PFSK-1 (cell line): ENCODE data around the gene ARL6IP5.

Experiments used
- FOXP2 ChIP-seq: optimal IDR thresholded peaks from 2 replicates; pipeline ENCODE3; 2011; ENCODE audit warnings: borderline replicate concordance, control low read depth, inconsistent platforms; ENCODE audit not compliant: insufficient read depth; ENCODE audit errors: extremely low read length, extremely low read depth
- POLR2AphosphoS5 ChIP-seq: IDR thresholded peaks from 2 replicates; pipeline ENCODE4 v1.6.1; 2012; ENCODE audit warnings: low read depth, mild to moderate bottlenecking, control low read depth, low read length, moderate library complexity
- REST ChIP-seq, 2 experiments: IDR thresholded peaks; 2 replicates each; pipeline versions ENCODE4 v1.6.1 to v1.8.0; 2011 to 2012; ENCODE audit warnings: low read depth in 2 of 2, low read length in 2 of 2, control low read depth in 1 of 2, inconsistent platforms in 1 of 2, mild to moderate bottlenecking in 1 of 2, moderate library complexity in 1 of 2; ENCODE audit not compliant: insufficient read depth in 1 of 2
- TAF1 ChIP-seq: IDR thresholded peaks from 2 replicates; pipeline ENCODE4 v1.6.1; 2012; ENCODE audit warnings: low read length, control low read depth, borderline replicate concordance; ENCODE audit not compliant: insufficient read depth

GRCh38 chr3:69105320-69105719 is 20.6 kb downstream of the ARL6IP5 start:
- TF ChIP-seq POLR2AphosphoS5 (no peak), REST (IDR thresholded peaks at IDR 0.05; ENCODE audit: insufficient read depth in 1 of 2, low read depth in 2 of 2, low read length in 2 of 2) (no peak), FOXP2 (no peak), TAF1 (no peak)
